GM12864 (cell line): ENCODE results near the gene CRLF3.

Experiments used
- DNase-seq: peaks from one replicate; pipeline ENCODE4 v3.0.0-alpha.2; 2011; ENCODE audit warnings: low read depth
- H3K4me3 ChIP-seq: 2 replicates; pipeline ENCODE4 v1.5.1; 2011; ENCODE audit warnings: mild to moderate bottlenecking, low read depth, low read length, control low read depth
- TF ChIP-seq, protein P1 (sequence below): IDR thresholded peaks from 2 replicates; pipeline ENCODE4 v1.5.1; 2011; ENCODE audit warnings: low read depth, mild to moderate bottlenecking, moderate library complexity, low read length, control low read depth, inconsistent platforms; ENCODE audit errors: missing control alignments

CRLF3 gene

DNA sequence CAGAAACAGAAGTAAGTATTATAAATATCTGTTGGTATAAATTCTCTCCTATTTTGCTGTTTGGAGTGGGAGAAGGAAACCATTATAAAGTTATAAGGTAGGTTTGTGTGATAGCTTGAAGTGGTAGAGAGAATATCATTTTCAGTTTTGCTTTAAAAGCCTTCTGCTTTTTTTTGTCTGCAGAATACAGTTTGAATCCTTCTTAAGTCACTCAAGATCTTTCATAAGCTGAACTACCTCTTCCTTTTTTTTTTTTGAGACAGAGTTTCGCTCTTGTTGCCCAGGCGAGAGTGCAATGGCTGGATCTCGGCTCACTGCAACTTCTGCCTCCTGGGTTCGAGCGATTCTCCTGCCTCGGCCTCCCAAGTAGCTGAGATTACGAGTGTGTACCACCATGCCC is 16.3 kb upstream of the CRLF3 start:
- TF ChIP-seq, protein P1, sequence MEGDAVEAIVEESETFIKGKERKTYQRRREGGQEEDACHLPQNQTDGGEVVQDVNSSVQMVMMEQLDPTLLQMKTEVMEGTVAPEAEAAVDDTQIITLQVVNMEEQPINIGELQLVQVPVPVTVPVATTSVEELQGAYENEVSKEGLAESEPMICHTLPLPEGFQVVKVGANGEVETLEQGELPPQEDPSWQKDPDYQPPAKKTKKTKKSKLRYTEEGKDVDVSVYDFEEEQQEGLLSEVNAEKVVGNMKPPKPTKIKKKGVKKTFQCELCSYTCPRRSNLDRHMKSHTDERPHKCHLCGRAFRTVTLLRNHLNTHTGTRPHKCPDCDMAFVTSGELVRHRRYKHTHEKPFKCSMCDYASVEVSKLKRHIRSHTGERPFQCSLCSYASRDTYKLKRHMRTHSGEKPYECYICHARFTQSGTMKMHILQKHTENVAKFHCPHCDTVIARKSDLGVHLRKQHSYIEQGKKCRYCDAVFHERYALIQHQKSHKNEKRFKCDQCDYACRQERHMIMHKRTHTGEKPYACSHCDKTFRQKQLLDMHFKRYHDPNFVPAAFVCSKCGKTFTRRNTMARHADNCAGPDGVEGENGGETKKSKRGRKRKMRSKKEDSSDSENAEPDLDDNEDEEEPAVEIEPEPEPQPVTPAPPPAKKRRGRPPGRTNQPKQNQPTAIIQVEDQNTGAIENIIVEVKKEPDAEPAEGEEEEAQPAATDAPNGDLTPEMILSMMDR: no peak
- DNase-seq: no peak

DNA sequence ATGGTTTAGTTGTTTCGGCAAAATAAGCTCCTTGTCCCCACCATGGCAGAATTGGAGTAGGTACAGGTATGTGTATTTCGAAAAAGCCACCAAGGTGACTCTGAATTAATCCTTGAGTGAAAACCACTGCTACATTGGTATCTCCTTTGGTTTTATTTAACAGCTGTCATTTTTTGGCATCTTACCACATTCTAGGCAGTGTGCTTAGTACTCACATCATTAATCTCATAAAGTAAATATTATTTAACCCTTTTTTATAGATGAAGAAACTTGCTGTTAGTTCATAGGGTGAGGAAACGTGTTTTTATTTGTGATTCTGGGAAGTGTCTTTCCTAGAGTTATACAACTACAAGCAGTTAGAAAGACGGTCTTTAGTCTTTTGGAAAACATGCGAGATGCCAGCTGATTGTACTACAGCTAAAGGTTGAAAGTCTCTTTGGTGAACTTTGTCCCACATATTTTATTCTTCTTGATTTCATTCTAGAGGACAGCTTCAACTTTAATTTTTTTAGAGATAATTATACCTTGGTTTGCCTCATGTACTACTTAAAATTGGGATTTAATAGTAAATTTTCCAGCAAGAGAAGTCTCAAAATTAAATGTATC is 13.8 kb upstream of the CRLF3 start:
- DNase-seq: no peak
- TF ChIP-seq, protein P1: no peak
- no peak overlapping the region for H3K4me3 ChIP-seq

More for the DNA sequence above, 16.3 kb upstream of the CRLF3 start:
- no peak overlapping the region for H3K4me3 ChIP-seq

DNA sequence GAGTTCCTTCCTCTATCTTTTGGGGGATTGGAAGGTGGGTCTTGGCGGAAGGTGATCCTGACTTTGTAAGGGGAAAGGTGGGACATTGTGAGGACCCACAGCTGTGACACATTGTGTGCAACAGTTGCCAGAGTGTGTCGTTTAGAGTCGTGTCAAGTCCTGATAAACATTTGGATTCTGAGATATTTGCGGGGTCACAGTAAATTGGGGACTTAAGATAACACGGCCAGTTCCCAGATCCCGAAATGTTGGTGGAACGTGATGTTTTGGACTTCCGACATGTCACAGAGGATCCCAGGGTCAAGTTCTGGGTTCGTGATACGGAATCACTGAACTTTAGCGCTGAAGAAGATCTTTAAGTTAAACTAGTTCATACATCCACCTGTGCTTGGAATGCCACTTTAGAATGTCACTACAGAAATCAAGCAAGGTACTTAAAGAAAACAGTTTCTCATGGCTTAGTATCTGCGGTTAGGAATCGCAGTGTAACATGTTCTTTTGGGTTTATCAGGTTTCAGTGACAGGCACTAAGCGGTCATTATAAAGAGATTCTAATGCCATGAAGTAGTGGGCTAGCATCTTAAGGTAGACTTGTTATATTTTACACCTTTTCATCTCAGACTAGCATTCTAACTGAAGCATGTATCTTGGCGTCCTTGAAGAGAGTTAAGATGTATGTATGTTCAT is 8.1 kb upstream of the CRLF3 start:
- DNase-seq: no peak
- TF ChIP-seq, protein P1: no peak
- H3K4me3 ChIP-seq: peak overlapping the region; percentile 99

DNA sequence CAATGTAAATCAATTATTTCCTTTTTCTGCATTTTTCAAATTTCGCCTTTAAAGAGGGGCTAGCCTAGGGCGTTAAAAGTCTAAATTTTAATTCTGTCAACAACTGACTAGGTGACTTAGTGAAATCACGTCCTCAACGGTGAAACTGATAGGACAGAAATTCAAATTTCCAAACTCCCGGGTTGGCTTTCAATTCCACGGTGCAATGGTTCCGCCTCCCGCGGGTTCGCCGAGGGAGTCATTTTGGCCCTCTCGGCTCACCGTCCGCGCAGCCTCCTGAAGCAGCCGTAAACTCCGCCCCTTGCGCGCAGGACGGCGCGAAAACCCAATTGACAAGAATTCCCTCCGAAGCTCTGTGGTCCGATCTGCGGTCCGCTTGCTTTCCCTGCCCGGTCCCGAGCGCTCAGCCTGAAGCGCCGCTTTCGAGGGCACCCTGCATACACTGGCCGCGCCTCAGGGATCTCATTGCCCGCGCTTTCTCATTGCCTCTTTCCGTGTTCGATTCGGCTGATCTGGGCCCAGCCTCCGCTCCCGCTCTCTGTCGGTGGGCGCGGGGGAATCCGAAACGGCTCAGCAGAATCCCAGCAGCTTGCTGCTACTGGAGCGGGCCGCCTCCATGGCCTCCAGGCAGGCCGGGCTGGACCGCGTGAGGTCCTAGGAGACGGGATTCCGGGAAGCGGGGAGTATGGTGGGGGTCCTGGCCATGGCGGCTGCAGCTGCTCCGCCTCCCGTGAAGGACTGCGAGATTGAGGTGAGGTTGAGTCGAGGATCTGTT is 7.4 kb upstream of the CRLF3 start, which contains the start of gene ATAD5:
TSS of gene ATAD5 (plus strand) at position 304 of the 775 bp plus-strand sequence. CDS start at position 686, 382 bp downstream.
- H3K4me3 ChIP-seq: peak within 1 kb of the TSS; percentile 99
- peak; percentile 74 for DNase-seq
- TF ChIP-seq, protein P1: no peak

DNA sequence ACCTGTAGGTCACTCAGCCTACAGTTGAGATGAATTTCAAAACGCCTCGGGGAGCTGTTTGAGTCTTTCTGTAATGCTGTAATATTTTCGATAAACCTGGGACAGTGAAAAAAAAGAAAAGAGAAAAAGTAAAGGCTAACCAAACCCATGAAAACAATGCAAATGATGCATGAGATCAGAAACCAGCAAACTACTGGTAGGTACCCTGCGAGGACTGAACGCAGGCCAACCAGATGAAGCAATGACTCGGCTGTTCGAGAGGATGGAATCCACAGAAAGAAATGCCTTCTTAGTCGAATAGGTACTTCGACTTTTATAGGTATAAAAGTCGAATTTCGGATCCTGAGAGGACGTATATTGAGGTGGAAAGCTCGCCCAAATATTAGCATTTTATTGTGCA is 6.8 kb upstream of the CRLF3 start:
- TF ChIP-seq, protein P1: no peak
- no peak for DNase-seq
- H3K4me3 ChIP-seq: peak overlapping the region; percentile 99

DNA sequence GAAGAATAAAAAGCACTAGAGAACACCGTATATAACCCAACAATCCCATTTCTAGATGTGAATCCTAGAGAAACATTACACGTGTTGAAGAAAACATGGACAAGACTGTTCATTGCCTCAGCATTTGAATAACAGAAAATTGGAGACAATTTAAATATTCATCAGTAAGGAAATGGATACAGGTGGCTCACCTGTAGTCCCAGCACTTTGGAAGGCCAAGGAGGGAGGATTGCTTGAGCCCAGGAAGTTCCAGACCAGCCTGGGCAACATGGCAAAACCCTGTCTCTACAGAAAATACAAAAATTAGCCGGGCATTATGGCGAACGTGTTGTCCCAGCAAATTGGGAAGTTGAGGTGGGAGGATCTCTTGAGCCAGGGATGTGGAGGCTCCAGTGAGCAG is 4.5 kb upstream of the CRLF3 start:
- H3K4me3 ChIP-seq: no peak overlapping the region
- DNase-seq: no peak
- TF ChIP-seq, protein P1: no peak
